ENCODE data around the gene LRRC56. TPM values are rescaled to one million over a fixed set of nuclear protein-coding genes. Genes with fewer than 3 reads are reported as not detected.
A peak's percentile ranks its signal among the peaks of the same experiment; 100 is the strongest.

LRRC56 gene
- total and polyA plus RNA-seq, 4 donors = 0.08 to 0.46 (median 0.20) TPM

DNA sequence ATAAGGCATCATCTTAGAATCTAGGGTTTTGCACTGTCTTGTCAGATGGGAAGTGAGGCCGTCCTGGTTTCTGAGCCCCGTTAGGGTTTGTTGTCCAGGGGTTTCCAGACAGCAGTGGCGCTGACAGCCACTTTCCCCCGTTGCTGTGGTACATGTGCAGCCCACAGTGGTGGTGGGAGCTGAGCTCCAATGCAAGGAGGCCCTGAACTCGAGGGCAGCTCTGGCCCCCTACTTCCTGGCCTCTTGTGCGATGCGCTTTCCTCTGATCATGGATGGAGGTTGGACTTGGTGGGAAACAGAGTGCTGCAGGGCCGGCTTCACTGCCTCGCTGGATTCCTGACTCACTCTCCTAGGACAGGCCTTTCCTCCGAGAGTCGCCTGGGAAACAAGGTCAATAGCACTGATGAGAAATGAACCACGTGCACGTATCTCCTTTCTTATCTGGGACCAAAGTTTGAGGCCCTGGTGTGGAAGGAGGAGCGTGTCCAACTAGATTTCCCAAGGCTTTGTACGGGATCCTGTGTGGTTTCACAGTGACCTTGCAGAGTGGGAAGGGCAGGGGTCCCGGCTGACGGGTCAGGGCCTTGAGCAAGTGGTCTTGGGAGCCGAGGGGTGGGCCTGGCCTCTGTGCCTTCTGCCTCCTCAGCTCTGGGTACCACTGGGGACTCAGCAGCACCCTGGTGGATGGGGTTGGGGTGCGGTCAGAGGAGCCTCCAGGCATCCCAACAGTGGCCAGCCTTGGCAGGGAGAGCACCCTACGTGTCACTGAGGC, 42.7 kb downstream of the LRRC56 start (continued):
- TF ChIP-seq, protein P1, sequence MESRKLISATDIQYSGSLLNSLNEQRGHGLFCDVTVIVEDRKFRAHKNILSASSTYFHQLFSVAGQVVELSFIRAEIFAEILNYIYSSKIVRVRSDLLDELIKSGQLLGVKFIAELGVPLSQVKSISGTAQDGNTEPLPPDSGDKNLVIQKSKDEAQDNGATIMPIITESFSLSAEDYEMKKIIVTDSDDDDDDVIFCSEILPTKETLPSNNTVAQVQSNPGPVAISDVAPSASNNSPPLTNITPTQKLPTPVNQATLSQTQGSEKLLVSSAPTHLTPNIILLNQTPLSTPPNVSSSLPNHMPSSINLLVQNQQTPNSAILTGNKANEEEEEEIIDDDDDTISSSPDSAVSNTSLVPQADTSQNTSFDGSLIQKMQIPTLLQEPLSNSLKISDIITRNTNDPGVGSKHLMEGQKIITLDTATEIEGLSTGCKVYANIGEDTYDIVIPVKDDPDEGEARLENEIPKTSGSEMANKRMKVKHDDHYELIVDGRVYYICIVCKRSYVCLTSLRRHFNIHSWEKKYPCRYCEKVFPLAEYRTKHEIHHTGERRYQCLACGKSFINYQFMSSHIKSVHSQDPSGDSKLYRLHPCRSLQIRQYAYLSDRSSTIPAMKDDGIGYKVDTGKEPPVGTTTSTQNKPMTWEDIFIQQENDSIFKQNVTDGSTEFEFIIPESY (IDR thresholded peaks at IDR 0.05) = peak; percentile 70
- TF ChIP-seq, protein P2, sequence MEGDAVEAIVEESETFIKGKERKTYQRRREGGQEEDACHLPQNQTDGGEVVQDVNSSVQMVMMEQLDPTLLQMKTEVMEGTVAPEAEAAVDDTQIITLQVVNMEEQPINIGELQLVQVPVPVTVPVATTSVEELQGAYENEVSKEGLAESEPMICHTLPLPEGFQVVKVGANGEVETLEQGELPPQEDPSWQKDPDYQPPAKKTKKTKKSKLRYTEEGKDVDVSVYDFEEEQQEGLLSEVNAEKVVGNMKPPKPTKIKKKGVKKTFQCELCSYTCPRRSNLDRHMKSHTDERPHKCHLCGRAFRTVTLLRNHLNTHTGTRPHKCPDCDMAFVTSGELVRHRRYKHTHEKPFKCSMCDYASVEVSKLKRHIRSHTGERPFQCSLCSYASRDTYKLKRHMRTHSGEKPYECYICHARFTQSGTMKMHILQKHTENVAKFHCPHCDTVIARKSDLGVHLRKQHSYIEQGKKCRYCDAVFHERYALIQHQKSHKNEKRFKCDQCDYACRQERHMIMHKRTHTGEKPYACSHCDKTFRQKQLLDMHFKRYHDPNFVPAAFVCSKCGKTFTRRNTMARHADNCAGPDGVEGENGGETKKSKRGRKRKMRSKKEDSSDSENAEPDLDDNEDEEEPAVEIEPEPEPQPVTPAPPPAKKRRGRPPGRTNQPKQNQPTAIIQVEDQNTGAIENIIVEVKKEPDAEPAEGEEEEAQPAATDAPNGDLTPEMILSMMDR (IDR thresholded peaks at IDR 0.05; ENCODE audit: low read depth, low read length, missing input control) = no peak
- TF ChIP-seq TAF1 (conservative IDR thresholded peaks at IDR 0.05) = no peak
- TF ChIP-seq, protein P3, sequence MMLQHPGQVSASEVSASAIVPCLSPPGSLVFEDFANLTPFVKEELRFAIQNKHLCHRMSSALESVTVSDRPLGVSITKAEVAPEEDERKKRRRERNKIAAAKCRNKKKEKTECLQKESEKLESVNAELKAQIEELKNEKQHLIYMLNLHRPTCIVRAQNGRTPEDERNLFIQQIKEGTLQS (IDR thresholded peaks at IDR 0.05) = peak; percentile 63

DNA sequence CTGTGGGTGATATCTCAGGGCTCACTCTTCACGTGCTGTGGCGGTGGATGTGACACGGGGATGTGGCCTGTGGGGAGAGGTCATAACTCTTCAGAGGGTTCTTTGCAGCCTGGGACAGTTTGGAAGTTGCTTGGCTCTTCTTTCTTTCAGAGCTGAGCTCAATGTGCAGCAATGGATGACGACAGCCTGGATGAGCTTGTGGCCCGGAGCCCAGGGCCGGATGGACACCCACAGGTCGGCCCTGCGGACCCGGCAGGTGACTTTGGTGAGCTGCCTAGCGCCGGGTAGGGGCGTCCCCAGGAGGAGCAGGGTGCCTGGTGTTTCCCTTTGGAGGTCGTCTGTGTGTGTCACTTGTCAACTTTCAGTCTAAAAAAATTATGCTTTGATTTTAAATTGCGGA, 44.0 kb downstream of the LRRC56 start:
- Histone ChIP-seq H3K36me3 (ENCODE audit: control insufficient read depth in 4 of 4, insufficient read depth in 3 of 4, low read depth in 1 of 4, low read length in 3 of 4) (peaks cover 0 to 13% (median 9%) of the 10 kb centered on the region in 4 donors), H3K9me3 (ENCODE audit: control insufficient read depth in 4 of 4, low read length in 3 of 4) (no peaks in the 10 kb centered on the region), H3K27me3 (ENCODE audit: control insufficient read depth in 4 of 4, insufficient read depth in 4 of 4, low read length in 3 of 4) (no peaks in the 10 kb centered on the region), H3K4me3 (ENCODE audit: low read depth in 1 of 3, low read length in 3 of 3) (no peak overlapping the region), H3K4me1 (ENCODE audit: control insufficient read depth in 4 of 4, insufficient read depth in 4 of 4, low read length in 3 of 4) (peaks cover 19 to 55% (median 47%) of the 10 kb centered on the region in 4 donors), H3K27ac (ENCODE audit: low read depth in 1 of 2, low read length in 2 of 2) (peak overlapping the region in 1 of 2 donors; percentile 34), H3K9ac (ENCODE audit: low read depth in 1 of 2, low read length in 2 of 2) (no peak overlapping the region)
- WGBS = 47% methylated on average over 14 of the region's 14 CpGs
- DNase-seq (ENCODE audit: low spot score) = no peak
- TF ChIP-seq HNF4A (conservative IDR thresholded peaks at IDR 0.05) = peak; percentile 12 to 58
- peak in 1 of 2 donors; percentile 54 for TF ChIP-seq RXRA (IDR thresholded peaks at IDR 0.05)
- TF ChIP-seq FOXA2 (IDR thresholded peaks at IDR 0.05) = no peak

DNA sequence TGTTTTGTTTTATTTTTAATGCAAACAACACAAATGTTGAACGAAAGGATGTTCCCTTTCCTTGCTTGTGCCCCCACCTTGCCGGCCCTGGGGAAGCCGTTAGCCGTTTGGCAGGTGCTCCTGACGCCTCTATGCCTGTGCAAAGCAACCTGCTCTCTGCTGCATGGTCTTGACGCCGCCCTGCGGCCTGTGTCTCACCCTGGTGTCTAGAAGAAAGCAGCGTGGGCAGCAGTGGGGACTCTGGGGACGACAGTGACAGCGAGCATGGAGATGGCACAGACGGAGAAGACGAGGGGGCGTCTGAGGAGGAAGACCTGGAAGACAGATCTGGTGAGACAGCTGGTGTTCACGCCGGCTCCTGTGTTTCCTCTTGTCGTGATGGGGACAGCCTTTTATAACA, 44.4 kb downstream of the LRRC56 start:
- Histone ChIP-seq H3K4me3 (ENCODE audit: low read depth in 1 of 3, low read length in 3 of 3) (no peak overlapping the region), H3K9me3 (ENCODE audit: control insufficient read depth in 4 of 4, low read length in 3 of 4) (no peaks in the 10 kb centered on the region), H3K4me1 (ENCODE audit: control insufficient read depth in 4 of 4, insufficient read depth in 4 of 4, low read length in 3 of 4) (peaks cover 22 to 59% (median 50%) of the 10 kb centered on the region in 4 donors), H3K36me3 (ENCODE audit: control insufficient read depth in 4 of 4, insufficient read depth in 3 of 4, low read depth in 1 of 4, low read length in 3 of 4) (peaks cover 0 to 13% (median 9%) of the 10 kb centered on the region in 4 donors), H3K27me3 (ENCODE audit: control insufficient read depth in 4 of 4, insufficient read depth in 4 of 4, low read length in 3 of 4) (no peaks in the 10 kb centered on the region), H3K27ac (ENCODE audit: low read depth in 1 of 2, low read length in 2 of 2) (no peak overlapping the region), H3K9ac (ENCODE audit: low read depth in 1 of 2, low read length in 2 of 2) (no peak overlapping the region)
- no peak for DNase-seq (ENCODE audit: low spot score)
- TF ChIP-seq JUND (IDR thresholded peaks at IDR 0.05) (no peak), HNF4A (conservative IDR thresholded peaks at IDR 0.05) (peak in 1 of 2 donors; percentile 2)
- 87% methylated on average over 17 of the region's 17 CpGs for WGBS

DNA sequence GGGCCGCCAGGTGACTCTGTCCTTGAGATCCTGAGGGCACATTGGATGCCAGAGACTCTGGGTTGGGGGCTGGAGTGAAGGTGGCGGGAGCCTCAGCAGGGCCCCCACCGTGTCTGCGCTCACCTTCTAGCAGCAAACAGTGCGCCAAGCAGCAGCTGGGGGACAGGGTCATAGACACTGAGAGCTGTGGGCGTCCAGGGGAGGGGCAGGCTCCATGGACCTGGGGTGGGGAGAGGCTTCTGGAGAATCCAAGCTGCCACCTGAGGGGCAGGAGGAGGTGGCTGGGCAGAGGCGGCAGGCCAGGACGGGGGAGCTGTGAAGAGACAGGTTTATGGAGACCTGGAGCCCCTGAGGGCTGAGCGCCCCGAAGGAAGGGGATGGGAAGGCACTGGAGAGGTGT, 47.0 kb downstream of the LRRC56 start:
- DNase-seq (ENCODE audit: low spot score) = no peak
- WGBS = 96% methylated on average over 10 of the region's 10 CpGs
- H3K27me3 ChIP-seq (ENCODE audit: control insufficient read depth in 4 of 4, insufficient read depth in 4 of 4, low read length in 3 of 4) = no peaks in the 10 kb centered on the region
- no peaks in the 10 kb centered on the region for H3K9me3 ChIP-seq (ENCODE audit: control insufficient read depth in 4 of 4, low read length in 3 of 4)
- H3K27ac ChIP-seq (ENCODE audit: low read depth in 1 of 2, low read length in 2 of 2) = no peak overlapping the region
- H3K36me3 ChIP-seq (ENCODE audit: control insufficient read depth in 4 of 4, insufficient read depth in 3 of 4, low read depth in 1 of 4, low read length in 3 of 4) = peaks cover 2 to 24% (median 12%) of the 10 kb centered on the region in 4 donors
- H3K4me1 ChIP-seq (ENCODE audit: control insufficient read depth in 4 of 4, insufficient read depth in 4 of 4, low read length in 3 of 4) = peaks cover 23 to 51% (median 40%) of the 10 kb centered on the region in 4 donors
- no peak overlapping the region for H3K9ac ChIP-seq (ENCODE audit: low read depth in 1 of 2, low read length in 2 of 2)
- H3K4me3 ChIP-seq (ENCODE audit: low read depth in 1 of 3, low read length in 3 of 3) = no peak overlapping the region
- TF ChIP-seq HNF4G (IDR thresholded peaks at IDR 0.05) (no peak), EGR1 (IDR thresholded peaks at IDR 0.05; ENCODE audit: low read depth in 2 of 2) (no peak), RXRA (IDR thresholded peaks at IDR 0.05) (no peak), TAF1 (conservative IDR thresholded peaks at IDR 0.05) (no peak), JUND (IDR thresholded peaks at IDR 0.05) (no peak), YY1 (IDR thresholded peaks at IDR 0.05) (no peak), NR2F2 (IDR thresholded peaks at IDR 0.05) (no peak), FOXA1 (IDR thresholded peaks at IDR 0.05) (no peak)
- TF ChIP-seq, protein P3 (IDR thresholded peaks at IDR 0.05) = no peak
- TF ChIP-seq, protein P1 (IDR thresholded peaks at IDR 0.05) = no peak
- TF ChIP-seq, protein P2 (IDR thresholded peaks at IDR 0.05; ENCODE audit: low read depth, low read length, missing input control) = no peak

Data from liver (tissue), 9 donors.